Tibial nerve (tissue), 4 donors: ENCODE measurements around the gene POU3F3. TPM values are rescaled to one million over a fixed set of nuclear protein-coding genes. Genes with fewer than 3 reads are reported as not detected.

ENCODE experiments used
- DNase-seq, 2 donors: peaks; one replicate each; pipeline ENCODE4 v3.0.0-alpha.2; 2019; ENCODE audit warnings: low spot score in 2 of 2
- H3K27ac ChIP-seq, 4 donors: fragments of 200-600 bp; sonication (generic) in 3 of 4; one replicate each; pipeline ENCODE4 v1.5.1; 2017 to 2019; ENCODE audit warnings: mild to moderate bottlenecking in 1 of 4
- H3K27me3 ChIP-seq, 2 donors: fragments of 200-600 bp; sonication (generic) in 1 of 2; one replicate each; pipeline versions ENCODE4 v1.5.1 to v1.6.0; 2017 to 2019
- H3K36me3 ChIP-seq, 3 donors: fragments of 200-600 bp; sonication (generic); one replicate each; pipeline ENCODE4 v1.5.1; 2018 to 2019
- H3K4me1 ChIP-seq, 4 donors: fragments of 200-600 bp; sonication (generic) in 3 of 4; one replicate each; pipeline ENCODE4 v1.5.1; 2017 to 2019
- H3K4me3 ChIP-seq, 4 donors: fragments of 200-600 bp; sonication (generic) in 3 of 4; one replicate each; pipeline ENCODE4 v1.5.1; 2017 to 2019; ENCODE audit warnings: mild to moderate bottlenecking in 1 of 4, moderate library complexity in 1 of 4
- H3K9me3 ChIP-seq, 4 donors: fragments of 200-600 bp; sonication (generic) in 3 of 4; one replicate each; pipeline ENCODE4 v1.5.1; 2017 to 2019
- CTCF ChIP-seq, 5 experiments: fragments of 200-600 bp in 3 of 5; fragments of 450-650 bp in 2 of 5; sonication (generic) in 3 of 5; IDR thresholded peaks; one replicate each; pipeline ENCODE4 v1.5.1; 2016 to 2019; ENCODE audit warnings: antibody characterized with exemption in 5 of 5, mild to moderate bottlenecking in 3 of 5, moderate library complexity in 2 of 5
- EP300 ChIP-seq, 2 donors: sonication (generic); formaldehyde crosslinking; IDR thresholded peaks; one replicate each; pipeline ENCODE4 v1.6.1; 2017; ENCODE audit warnings: antibody characterized with exemption in 2 of 2, mild to moderate bottlenecking in 1 of 2
- POLR2A ChIP-seq, 2 donors: fragments of 450-650 bp; IDR thresholded peaks; one replicate each; pipeline ENCODE4 v1.6.1; 2017; ENCODE audit warnings: antibody characterized with exemption in 2 of 2, mild to moderate bottlenecking in 2 of 2, moderate library complexity in 2 of 2
- WGBS, 2 donors: methylation state at CpG; one replicate each; pipeline ENCODE4 v1.1.5; 2018; 5-methylcytosine and 5-hydroxymethylcytosine counted together
- total RNA-seq, 4 donors: library from RNA; depleted of rRNA; stranded (reverse); fragments of >200 nt; gene quantifications; one replicate each; pipeline ENCODE4 v1.1.0, GENCODE V29; 2016

The POU3F3 gene
- total RNA-seq, 4 donors from 2014 or later = not detected

- no peak overlapping the region for H3K4me3 ChIP-seq
- H3K9me3 ChIP-seq = no peaks in the 10 kb centered on the region
- no peak for TF ChIP-seq CTCF (IDR thresholded peaks at IDR 0.05)
- no peak for TF ChIP-seq POLR2A (IDR thresholded peaks at IDR 0.05)
- no peak for TF ChIP-seq EP300 (IDR thresholded peaks at IDR 0.05)
- no peak for DNase-seq
- WGBS, 2 donors = 1 to 6% methylated on average over 24 to 62 of the region's 106 CpGs
- H3K36me3 ChIP-seq = no peaks in the 10 kb centered on the region
- peaks cover 0 to 56% (median 23%) of the 10 kb centered on the region in 4 donors for H3K4me1 ChIP-seq
- H3K27me3 ChIP-seq = peaks cover 3 to 87% of the 10 kb centered on the region in 2 donors
- H3K27ac ChIP-seq = no peak overlapping the region
These were observed 2.4 kb downstream of the POU3F3 start for GRCh38 chr2:104856086-104856972.

- Histone ChIP-seq H3K4me3 (peak overlapping the region in 2 of 4 donors; percentile 12), H3K9me3 (no peaks in the 10 kb centered on the region), H3K27me3 (peaks cover 3 to 87% of the 10 kb centered on the region in 2 donors), H3K36me3 (no peaks in the 10 kb centered on the region), H3K27ac (no peak overlapping the region), H3K4me1 (peaks cover 0 to 56% (median 21%) of the 10 kb centered on the region in 4 donors)
- TF ChIP-seq POLR2A (IDR thresholded peaks at IDR 0.05) (no peak), EP300 (IDR thresholded peaks at IDR 0.05) (no peak), CTCF (IDR thresholded peaks at IDR 0.05) (no peak)
- WGBS, 2 donors = 0 to 1% methylated on average over 7 to 20 of the region's 41 CpGs
- DNase-seq = no peak
These were observed 3.0 kb downstream of the POU3F3 start for GRCh38 chr2:104856973-104857261.

GRCh38 chr2:104857262-104858005 lies 3.5 kb downstream of the POU3F3 start:
- Histone ChIP-seq H3K27ac (no peak overlapping the region), H3K9me3 (no peaks in the 10 kb centered on the region), H3K27me3 (peaks cover 3 to 87% of the 10 kb centered on the region in 2 donors), H3K4me1 (peaks cover 0 to 56% (median 16%) of the 10 kb centered on the region in 4 donors), H3K36me3 (no peaks in the 10 kb centered on the region), H3K4me3 (peak overlapping the region in 2 of 4 donors; percentile 12)
- DNase-seq = no peak
- TF ChIP-seq POLR2A (IDR thresholded peaks at IDR 0.05) (no peak), CTCF (IDR thresholded peaks at IDR 0.05) (no peak), EP300 (IDR thresholded peaks at IDR 0.05) (no peak)
- WGBS, 2 donors = 8 to 10% methylated on average over 33 of the region's 33 CpGs

- Histone ChIP-seq H3K9me3 (no peaks in the 10 kb centered on the region), H3K4me3 (no peak overlapping the region)
These were observed 4.4 kb downstream of the POU3F3 start for GRCh38 chr2:104858006-104858978.

More at GRCh38 chr2:104858006-104858978, 4.4 kb downstream of the POU3F3 start:
- DNase-seq = no peak
- no peak overlapping the region for H3K27ac ChIP-seq
- peaks cover 3 to 87% of the 10 kb centered on the region in 2 donors for H3K27me3 ChIP-seq
- 14% methylated on average over 18 of the region's 18 CpGs for WGBS, 2 donors
- no peaks in the 10 kb centered on the region for H3K36me3 ChIP-seq
- peaks cover 0 to 51% (median 12%) of the 10 kb centered on the region in 4 donors for H3K4me1 ChIP-seq
- TF ChIP-seq CTCF (IDR thresholded peaks at IDR 0.05) (no peak), EP300 (IDR thresholded peaks at IDR 0.05) (peak in 1 of 2 donors; percentile 24)
